DLD1 (cell line): Measurements from ENCODE around the gene TXNDC2.
"Not testable (repeated sequence)": the region's sequence is repeated elsewhere in the genome, so short reads cannot be mapped to it uniquely, and the experiment has no call there.

Source experiments
- in situ Hi-C: cut with HindIII; loops from 2 replicates; pipeline ENCODE4 v1.10.0; 2017; ENCODE audit warnings: low sequenced_read_pairs

The TXNDC2 gene

GRCh38 chr18:9912285-9912684 is 26.5 kb downstream of the TXNDC2 start:
- in situ Hi-C loops, result not testable (repeated sequence)

DNA sequence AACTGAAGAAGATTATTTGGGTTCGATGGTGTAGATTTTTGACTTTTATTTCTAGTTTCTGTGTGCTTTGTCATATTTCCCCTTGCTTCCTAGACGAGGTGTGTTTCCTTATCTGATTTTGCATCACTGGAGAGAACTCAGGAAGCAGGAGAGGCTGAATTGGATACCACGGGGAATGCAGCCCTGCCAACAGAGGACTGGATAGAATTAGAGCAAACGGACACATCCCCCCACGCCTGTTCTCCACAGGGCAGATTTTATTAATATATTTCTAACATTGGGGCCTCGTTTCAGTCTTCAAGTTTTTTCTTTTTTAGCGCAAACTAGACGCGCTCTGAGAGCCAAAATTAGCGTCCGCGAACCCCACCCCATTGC is 27.4 kb downstream of the TXNDC2 start:
- in situ Hi-C loops, result no loop called here

GRCh38 chr18:9913526-9914333 is 28.0 kb downstream of the TXNDC2 start, which contains the start of gene VAPA:
VAPA (plus strand) TSS chr18:9914016; CDS start chr18:9914257, 241 bp downstream.
- in situ Hi-C loops, result no loop called here

DNA sequence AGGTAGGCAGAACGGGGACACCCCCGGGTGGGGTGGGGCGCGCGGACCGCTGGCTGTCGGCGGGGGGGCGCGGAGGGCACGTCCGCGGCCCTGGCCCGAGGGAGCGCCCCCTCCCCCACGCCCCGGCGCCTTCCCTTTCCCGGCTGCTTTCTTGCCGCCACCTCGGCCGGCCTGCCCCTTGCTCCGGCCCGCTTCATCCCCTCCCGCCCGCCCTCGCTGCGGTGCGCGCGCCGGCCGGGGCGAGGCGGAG is 28.5 kb downstream of the TXNDC2 start:
- in situ Hi-C loops, result no loop called here

GRCh38 chr18:9914584-9915290 is 29.0 kb downstream of the TXNDC2 start:
- in situ Hi-C loops, result no loop called here

GRCh38 chr18:9915291-9916076 is 29.7 kb downstream of the TXNDC2 start:
- in situ Hi-C loops, result no loop called here

DNA sequence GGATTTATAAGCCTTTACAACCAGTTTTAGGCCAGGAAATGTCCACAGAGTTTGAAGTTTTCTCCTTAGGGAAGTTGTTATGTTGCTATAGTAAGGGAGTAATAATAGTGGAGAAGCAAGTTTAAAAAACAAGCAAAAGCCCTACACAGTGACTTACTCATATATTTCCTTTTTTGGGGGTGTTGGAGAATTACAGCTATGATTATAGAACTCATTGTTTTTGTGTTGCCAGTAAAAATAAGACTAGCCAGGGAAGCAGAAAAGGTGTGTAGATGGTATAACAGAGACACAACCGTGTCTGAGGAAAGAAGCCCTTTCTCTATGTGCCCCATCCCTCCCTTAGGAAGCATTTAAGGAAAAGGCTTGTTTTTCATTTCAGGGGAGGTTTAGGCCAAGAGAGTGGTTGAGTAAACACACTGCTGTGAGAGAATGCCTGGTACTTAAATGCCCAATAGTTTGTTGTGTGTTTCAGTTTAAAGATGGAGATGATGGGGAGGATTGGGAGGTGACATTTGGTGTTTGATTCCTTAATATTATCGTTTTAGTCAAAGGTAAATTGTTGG is 30.4 kb downstream of the TXNDC2 start:
- in situ Hi-C loops, result no loop called here

DNA sequence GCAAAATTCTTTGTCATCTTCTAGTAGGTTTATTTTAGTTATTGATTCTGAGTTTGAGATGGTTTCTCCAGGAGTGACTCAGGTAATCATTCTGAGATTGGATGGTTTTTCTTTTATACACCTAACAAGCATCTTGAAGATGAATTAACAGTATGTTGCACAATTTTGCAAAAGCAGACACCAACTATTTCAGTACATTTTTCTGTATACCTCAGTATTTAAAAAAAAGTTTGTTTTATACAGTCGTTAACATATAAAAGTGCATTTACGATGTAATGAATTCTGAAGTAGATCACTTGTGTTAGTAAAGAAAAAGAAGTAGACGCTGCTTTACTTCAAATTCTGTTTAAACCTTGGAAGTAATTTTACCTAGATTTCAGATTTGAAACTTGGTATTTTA is 31.0 kb downstream of the TXNDC2 start:
- in situ Hi-C loops, result no loop called here

GRCh38 chr18:9918016-9918680 is 32.4 kb downstream of the TXNDC2 start:
- in situ Hi-C loops, result no loop called here

- in situ Hi-C loops, result no loop called here
These were observed 33.9 kb downstream of the TXNDC2 start for GRCh38 chr18:9919564-9920232.

GRCh38 chr18:9922592-9923311 is 37.0 kb downstream of the TXNDC2 start:
- in situ Hi-C loops, result no loop called here

GRCh38 chr18:9924371-9924943 is 38.7 kb downstream of the TXNDC2 start:
- in situ Hi-C loops, result no loop called here

GRCh38 chr18:9925369-9925768 is 39.6 kb downstream of the TXNDC2 start:
- in situ Hi-C loops, result no loop called here

DNA sequence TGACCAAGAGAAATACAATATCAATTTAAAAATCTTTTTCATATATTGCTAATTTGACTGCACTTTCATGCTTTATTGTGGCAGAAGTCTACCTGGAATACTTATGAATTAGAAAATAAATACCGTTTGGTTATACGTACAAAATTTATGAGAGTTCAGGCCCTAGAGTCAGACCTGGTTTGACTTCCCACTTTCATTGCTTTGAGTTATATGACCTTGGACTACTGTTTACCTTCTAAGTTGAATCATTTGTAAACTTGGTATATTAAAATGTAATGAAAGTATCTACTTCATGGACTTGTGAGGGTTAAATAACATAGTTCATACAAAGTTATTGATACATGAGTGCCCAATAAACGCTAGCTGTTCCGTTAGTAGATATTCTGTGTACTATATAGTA is 40.0 kb downstream of the TXNDC2 start:
- in situ Hi-C loops, result no loop called here

GRCh38 chr18:9926223-9926894 is 40.6 kb downstream of the TXNDC2 start:
- in situ Hi-C loops, result no loop called here

DNA sequence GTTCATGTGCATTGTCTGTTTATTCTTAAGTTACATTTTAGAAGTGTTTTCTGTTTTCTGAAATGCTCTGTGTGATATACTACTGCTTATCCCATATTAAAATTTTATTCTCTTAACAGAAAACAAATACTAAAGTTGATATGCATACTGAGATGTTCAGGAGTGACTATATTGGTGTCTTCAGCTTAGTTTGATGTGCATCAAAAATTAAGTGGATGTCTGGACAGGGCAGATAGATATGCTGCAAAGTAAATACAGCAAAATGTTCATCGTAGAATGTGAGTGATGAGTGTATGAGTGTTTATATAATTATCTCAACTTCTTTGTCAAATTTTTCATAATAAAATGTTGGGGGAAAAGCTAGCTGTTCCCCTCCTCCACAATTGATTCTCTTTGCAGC is 41.2 kb downstream of the TXNDC2 start:
- in situ Hi-C loops, result no loop called here

GRCh38 chr18:9927392-9928063 is 41.8 kb downstream of the TXNDC2 start:
- in situ Hi-C loops, result no loop called here

DNA sequence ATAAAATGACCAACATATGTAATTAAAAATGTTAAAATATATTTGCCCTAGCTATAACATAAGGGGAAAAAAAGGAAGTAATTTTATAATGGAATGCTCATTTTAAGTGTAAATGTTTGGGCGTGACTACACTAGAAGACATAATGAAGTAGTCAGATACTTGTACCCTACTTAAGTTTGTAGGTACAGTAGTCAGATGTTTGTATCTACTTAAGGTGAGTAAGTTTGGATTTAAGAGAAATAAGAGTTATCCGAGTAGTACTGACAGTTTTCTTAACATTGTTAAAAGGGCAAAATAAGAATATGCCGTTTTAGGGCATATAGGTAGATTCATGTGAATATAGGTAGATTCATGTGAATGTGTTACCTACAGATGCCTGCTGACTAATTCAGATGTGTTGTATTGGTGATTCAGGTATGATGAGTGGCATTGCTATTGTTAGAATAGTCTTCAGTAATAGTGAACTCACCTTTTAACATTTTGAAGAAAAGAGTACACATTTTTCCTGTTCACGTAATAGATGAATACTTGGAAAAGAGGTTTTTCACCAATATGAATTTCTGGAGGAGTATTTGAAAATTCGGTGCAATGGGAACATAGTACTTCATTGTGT is 43.0 kb downstream of the TXNDC2 start:
- in situ Hi-C loops, result no loop called here
